Left ventricle myocardium inferior (tissue), 1 donor: ENCODE measurements around the gene DDIT3. TPM values are rescaled to one million over a fixed set of nuclear protein-coding genes. Genes with fewer than 3 reads are reported as not detected.

Experiments
- DNase-seq: peaks from one replicate; pipeline ENCODE4 v3.0.0-alpha.2; 2020
- H3K27ac ChIP-seq: fragments of 200-600 bp; replicated peaks from 2 replicates; pipeline ENCODE4 v1.8.0; 2021
- H3K27me3 ChIP-seq: fragments of 200-600 bp; 2 replicates; pipeline ENCODE4 v1.8.0; 2021; ENCODE audit warnings: low read depth
- H3K36me3 ChIP-seq: fragments of 200-600 bp; 2 replicates; pipeline ENCODE4 v1.8.0; 2021
- H3K4me1 ChIP-seq: fragments of 200-600 bp; 2 replicates; pipeline ENCODE4 v1.8.0; 2021
- H3K4me3 ChIP-seq: fragments of 200-600 bp; 2 replicates; pipeline ENCODE4 v1.8.0; 2021; ENCODE audit warnings: mild to moderate bottlenecking, moderate library complexity
- H3K9me3 ChIP-seq: fragments of 200-600 bp; replicated peaks from 2 replicates; pipeline ENCODE4 v1.8.0; 2021
- CTCF ChIP-seq: fragments of 200-600 bp; IDR thresholded peaks from 2 replicates; pipeline ENCODE4 v1.8.0; 2021; ENCODE audit warnings: antibody characterized with exemption, mild to moderate bottlenecking, borderline replicate concordance
- intact Hi-C: fragments of 100-400 bp; cut with micrococcal nuclease; formaldehyde crosslinking; loops from one replicate; pipeline ENCODE4 v1.11.0; 2022
- total RNA-seq: library from RNA; stranded (reverse); fragmentation: NEBNext Ultra II Directional; extraction: Animal tissue kit (Norgen Biotek cat#: 25700); gene quantifications from one replicate; pipeline ENCODE4 v1.2.1, GENCODE V29; 2021
- donor health status: DM: no; HTN: yes; CAD: no; lungs with severe emphysema.

The DDIT3 gene
- total RNA-seq, 1 donor from 2014 or later: 20.4 TPM

- TF ChIP-seq CTCF: no peak
- H3K4me3 ChIP-seq: no peak overlapping the region
- DNase-seq: no peak
- no peaks in the 10 kb centered on the region for H3K36me3 ChIP-seq
- peak overlapping the region; percentile 41 for H3K27ac ChIP-seq
- intact Hi-C loops: no loop called here
- H3K4me1 ChIP-seq: peaks cover 20% of the 10 kb centered on the region
- H3K27me3 ChIP-seq: peaks cover 92% of the 10 kb centered on the region
- H3K9me3 ChIP-seq: no peaks in the 10 kb centered on the region
Observed at GRCh38 chr12:57479043-57479375, 41.3 kb downstream of the DDIT3 start.

GRCh38 chr12:57477710-57478681 lies 42.3 kb downstream of the DDIT3 start:
- no peak for TF ChIP-seq CTCF
- H3K9me3 ChIP-seq: no peaks in the 10 kb centered on the region
- H3K4me3 ChIP-seq: peak overlapping the region; percentile 64
- no peak for DNase-seq
- H3K36me3 ChIP-seq: no peaks in the 10 kb centered on the region
- H3K4me1 ChIP-seq: peaks cover 20% of the 10 kb centered on the region
- intact Hi-C loops: no loop called here
- peak overlapping the region; percentile 41 for H3K27ac ChIP-seq
- peaks cover 99% of the 10 kb centered on the region for H3K27me3 ChIP-seq

- no peak for TF ChIP-seq CTCF
- Histone ChIP-seq H3K27me3 (peaks cover 99% of the 10 kb centered on the region), H3K27ac (peak overlapping the region; percentile 41), H3K9me3 (no peaks in the 10 kb centered on the region), H3K4me1 (peaks cover 20% of the 10 kb centered on the region), H3K4me3 (peak overlapping the region; percentile 64), H3K36me3 (no peaks in the 10 kb centered on the region)
- DNase-seq: no peak
- intact Hi-C loops: no loop called here
Observed at GRCh38 chr12:57476993-57477709, 43.2 kb downstream of the DDIT3 start.

GRCh38 chr12:57476162-57476992 lies 43.9 kb downstream of the DDIT3 start:
- Histone ChIP-seq H3K27me3 (peaks cover 99% of the 10 kb centered on the region), H3K36me3 (no peaks in the 10 kb centered on the region), H3K4me3 (peak overlapping the region; percentile 64), H3K4me1 (peaks cover 20% of the 10 kb centered on the region), H3K9me3 (no peaks in the 10 kb centered on the region), H3K27ac (peak overlapping the region; percentile 41)
- DNase-seq: no peak
- TF ChIP-seq CTCF: no peak
- intact Hi-C loops: no loop called here
